ENCODE measurements around the gene DUSP28. TPM values are rescaled to one million over a fixed set of nuclear protein-coding genes. Genes with fewer than 3 reads are reported as not detected.

DUSP28 gene
- total and polyA plus RNA-seq, 4 donors, result 1.9 to 4.1 (median 3.0) TPM

GRCh38 chr2:240573071-240573515 lies 12.9 kb downstream of the DUSP28 start:
- H3K9ac ChIP-seq (ENCODE audit: low read depth in 1 of 2, low read length in 2 of 2), result no peak overlapping the region
- H3K27ac ChIP-seq (ENCODE audit: low read depth in 1 of 2, low read length in 2 of 2), result no peak overlapping the region
- no peak overlapping the region for H3K4me3 ChIP-seq (ENCODE audit: low read depth in 1 of 3, low read length in 3 of 3)
- no peaks in the 10 kb centered on the region for H3K27me3 ChIP-seq (ENCODE audit: control insufficient read depth in 4 of 4, insufficient read depth in 4 of 4, low read length in 3 of 4)
- H3K36me3 ChIP-seq (ENCODE audit: control insufficient read depth in 4 of 4, insufficient read depth in 3 of 4, low read depth in 1 of 4, low read length in 3 of 4), result peaks cover 0 to 41% (median 7%) of the 10 kb centered on the region in 4 donors
- DNase-seq (ENCODE audit: low spot score), result no peak
- H3K9me3 ChIP-seq (ENCODE audit: control insufficient read depth in 4 of 4, low read length in 3 of 4), result no peaks in the 10 kb centered on the region
- no peak for TF ChIP-seq RXRA (IDR thresholded peaks at IDR 0.05)
- no peak for TF ChIP-seq JUND (IDR thresholded peaks at IDR 0.05)
- TF ChIP-seq RAD21 (IDR thresholded peaks at IDR 0.05), result no peak
- no peak for TF ChIP-seq GABPA (IDR thresholded peaks at IDR 0.05 in 1 of 2, conservative IDR thresholded peaks at IDR 0.05 in 1 of 2)
- TF ChIP-seq HNF4G (IDR thresholded peaks at IDR 0.05), result no peak
- TF ChIP-seq FOXA1 (IDR thresholded peaks at IDR 0.05), result no peak
- no peak for TF ChIP-seq SP1 (IDR thresholded peaks at IDR 0.05)
- no peak for TF ChIP-seq FOXA2 (IDR thresholded peaks at IDR 0.05)
- TF ChIP-seq CTCF (IDR thresholded peaks at IDR 0.05; ENCODE audit: low read depth, low read length, missing input control), result no peak
- TF ChIP-seq NR2F2 (IDR thresholded peaks at IDR 0.05), result no peak
- TF ChIP-seq ATF3 (IDR thresholded peaks at IDR 0.05), result no peak
- TF ChIP-seq MAX (IDR thresholded peaks at IDR 0.05), result no peak
- no peak for TF ChIP-seq TAF1 (conservative IDR thresholded peaks at IDR 0.05)
- TF ChIP-seq EGR1 (IDR thresholded peaks at IDR 0.05; ENCODE audit: low read depth in 2 of 2), result no peak
- TF ChIP-seq ZBTB33 (IDR thresholded peaks at IDR 0.05), result no peak
- peaks cover 13 to 17% (median 15%) of the 10 kb centered on the region in 4 donors for H3K4me1 ChIP-seq (ENCODE audit: control insufficient read depth in 4 of 4, insufficient read depth in 4 of 4, low read length in 3 of 4)
- 96% methylated on average over 20 of the region's 20 CpGs for whole genome bisulfite sequencing

- no peak overlapping the region for H3K27ac ChIP-seq (ENCODE audit: low read depth in 1 of 2, low read length in 2 of 2)
- no peaks in the 10 kb centered on the region for H3K27me3 ChIP-seq (ENCODE audit: control insufficient read depth in 4 of 4, insufficient read depth in 4 of 4, low read length in 3 of 4)
- H3K9me3 ChIP-seq (ENCODE audit: control insufficient read depth in 4 of 4, low read length in 3 of 4), result no peaks in the 10 kb centered on the region
- no peak overlapping the region for H3K9ac ChIP-seq (ENCODE audit: low read depth in 1 of 2, low read length in 2 of 2)
- no peak overlapping the region for H3K4me3 ChIP-seq (ENCODE audit: low read depth in 1 of 3, low read length in 3 of 3)
- TF ChIP-seq ATF3 (IDR thresholded peaks at IDR 0.05), result no peak
- TF ChIP-seq NR2F2 (IDR thresholded peaks at IDR 0.05), result no peak
- no peak for TF ChIP-seq MAX (IDR thresholded peaks at IDR 0.05)
- TF ChIP-seq JUND (IDR thresholded peaks at IDR 0.05), result no peak
- no peak for TF ChIP-seq FOXA2 (IDR thresholded peaks at IDR 0.05)
- DNase-seq (ENCODE audit: low spot score), result no peak
- WGBS, result 94% methylated on average over 37 of the region's 37 CpGs
- peaks cover 13 to 21% (median 16%) of the 10 kb centered on the region in 4 donors for H3K4me1 ChIP-seq (ENCODE audit: control insufficient read depth in 4 of 4, insufficient read depth in 4 of 4, low read length in 3 of 4)
- peaks cover 0 to 45% (median 7%) of the 10 kb centered on the region in 4 donors for H3K36me3 ChIP-seq (ENCODE audit: control insufficient read depth in 4 of 4, insufficient read depth in 3 of 4, low read depth in 1 of 4, low read length in 3 of 4)
Observed at GRCh38 chr2:240573516-240574385, 13.6 kb downstream of the DUSP28 start.
